Measurements from ENCODE around the gene SAMD14. TPM values are rescaled to one million over a fixed set of nuclear protein-coding genes. Genes with fewer than 3 reads are reported as not detected.

Gene SAMD14
- total and polyA plus RNA-seq, 2 of the 4 experiments (the other 2 are of a cell fraction) = 1.4 to 6.2 TPM

DNA sequence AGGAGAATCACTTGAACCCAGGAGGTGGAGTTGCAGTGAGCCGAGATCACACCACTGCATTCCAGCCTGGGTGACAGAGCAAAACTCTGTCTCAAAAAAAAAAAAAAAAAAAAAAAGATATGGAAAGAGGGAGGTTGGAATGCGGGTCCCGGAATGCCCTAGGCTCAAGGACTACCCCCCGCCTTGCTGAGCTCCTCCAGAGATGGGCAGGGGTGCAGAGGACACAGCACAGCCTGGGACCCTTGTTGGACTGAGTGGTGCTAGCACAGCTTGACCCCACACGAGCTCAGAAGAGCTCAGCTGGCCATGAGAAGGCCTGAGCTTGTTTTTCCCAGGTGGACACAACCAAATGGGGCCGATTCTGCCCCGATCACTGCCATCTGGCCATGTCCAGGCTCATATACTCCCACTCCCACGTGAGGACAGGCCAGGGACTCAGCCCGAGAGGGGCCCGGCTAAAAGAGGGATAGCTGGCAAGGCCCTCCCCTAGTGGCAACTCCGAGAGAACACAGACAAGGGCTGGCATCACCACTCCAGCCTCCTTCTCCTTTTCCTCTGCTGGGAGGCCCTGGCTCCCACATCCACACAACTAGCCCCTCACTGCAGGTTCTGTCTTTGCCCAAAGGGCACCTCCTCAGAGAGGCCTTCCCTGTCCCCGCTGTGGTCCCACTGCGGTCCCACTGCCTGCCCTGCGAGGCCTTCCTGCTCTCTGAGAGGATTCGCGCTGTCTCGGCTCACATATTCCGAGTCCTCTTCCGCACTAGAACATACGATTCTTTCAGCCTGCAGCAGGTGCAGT lies 46.8 kb upstream of the SAMD14 start:
- peaks cover 34% of the 10 kb centered on the region for H3K4me1 ChIP-seq (ENCODE audit: control insufficient read depth, insufficient read depth, low read length)
- in situ Hi-C loops (cut with MboI; ENCODE audit: low sequenced_read_pairs) = loop anchor here (10.0 kb wide), 1 partner anchor 108 kb away; no protein-coding TSS in a partner anchor
- no peak for TF ChIP-seq CEBPB (IDR thresholded peaks at IDR 0.05; ENCODE audit: low read depth, low read length)
- no peak for TF ChIP-seq MXI1 (IDR thresholded peaks at IDR 0.05; ENCODE audit: borderline replicate concordance, low read depth, low read length)
- no peak for TF ChIP-seq NFE2L2 (IDR thresholded peaks at IDR 0.05; ENCODE audit: low read depth, low read length)
- TF ChIP-seq RAD21 (IDR thresholded peaks at IDR 0.05; ENCODE audit: low read length) = no peak
- 0 out of 2 replicates have a peak, but pooled peaks have one; percentile 69 for TF ChIP-seq POLR2A (IDR thresholded peaks at IDR 0.05; ENCODE audit: low read depth, low read length)
- TF ChIP-seq SMC3 (IDR thresholded peaks at IDR 0.05; ENCODE audit: low read depth, low read length) = no peak
- no peak for TF ChIP-seq BHLHE40 (IDR thresholded peaks at IDR 0.05; ENCODE audit: low read depth, low read length)
- TF ChIP-seq, protein P1, sequence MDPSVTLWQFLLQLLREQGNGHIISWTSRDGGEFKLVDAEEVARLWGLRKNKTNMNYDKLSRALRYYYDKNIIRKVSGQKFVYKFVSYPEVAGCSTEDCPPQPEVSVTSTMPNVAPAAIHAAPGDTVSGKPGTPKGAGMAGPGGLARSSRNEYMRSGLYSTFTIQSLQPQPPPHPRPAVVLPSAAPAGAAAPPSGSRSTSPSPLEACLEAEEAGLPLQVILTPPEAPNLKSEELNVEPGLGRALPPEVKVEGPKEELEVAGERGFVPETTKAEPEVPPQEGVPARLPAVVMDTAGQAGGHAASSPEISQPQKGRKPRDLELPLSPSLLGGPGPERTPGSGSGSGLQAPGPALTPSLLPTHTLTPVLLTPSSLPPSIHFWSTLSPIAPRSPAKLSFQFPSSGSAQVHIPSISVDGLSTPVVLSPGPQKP (IDR thresholded peaks at IDR 0.05; ENCODE audit: borderline replicate concordance, low read depth, low read length) = no peak
- TF ChIP-seq RFX5 (IDR thresholded peaks at IDR 0.05; ENCODE audit: low read depth, low read length) = no peak
- no peak for TF ChIP-seq CHD1 (IDR thresholded peaks at IDR 0.05; ENCODE audit: low read depth, low read length)
- no peak for TF ChIP-seq RCOR1 (IDR thresholded peaks at IDR 0.05; ENCODE audit: insufficient replicate concordance, low read length)
- TF ChIP-seq, protein P2, sequence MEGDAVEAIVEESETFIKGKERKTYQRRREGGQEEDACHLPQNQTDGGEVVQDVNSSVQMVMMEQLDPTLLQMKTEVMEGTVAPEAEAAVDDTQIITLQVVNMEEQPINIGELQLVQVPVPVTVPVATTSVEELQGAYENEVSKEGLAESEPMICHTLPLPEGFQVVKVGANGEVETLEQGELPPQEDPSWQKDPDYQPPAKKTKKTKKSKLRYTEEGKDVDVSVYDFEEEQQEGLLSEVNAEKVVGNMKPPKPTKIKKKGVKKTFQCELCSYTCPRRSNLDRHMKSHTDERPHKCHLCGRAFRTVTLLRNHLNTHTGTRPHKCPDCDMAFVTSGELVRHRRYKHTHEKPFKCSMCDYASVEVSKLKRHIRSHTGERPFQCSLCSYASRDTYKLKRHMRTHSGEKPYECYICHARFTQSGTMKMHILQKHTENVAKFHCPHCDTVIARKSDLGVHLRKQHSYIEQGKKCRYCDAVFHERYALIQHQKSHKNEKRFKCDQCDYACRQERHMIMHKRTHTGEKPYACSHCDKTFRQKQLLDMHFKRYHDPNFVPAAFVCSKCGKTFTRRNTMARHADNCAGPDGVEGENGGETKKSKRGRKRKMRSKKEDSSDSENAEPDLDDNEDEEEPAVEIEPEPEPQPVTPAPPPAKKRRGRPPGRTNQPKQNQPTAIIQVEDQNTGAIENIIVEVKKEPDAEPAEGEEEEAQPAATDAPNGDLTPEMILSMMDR (conservative IDR thresholded peaks at IDR 0.05; ENCODE audit: low read depth, low read length) = 0 out of 2 replicates have a peak, but pooled peaks have one; percentile 14
- no peak for TF ChIP-seq MAZ (IDR thresholded peaks at IDR 0.05; ENCODE audit: borderline replicate concordance, low read depth, low read length)
- no peak for TF ChIP-seq FOS (IDR thresholded peaks at IDR 0.05; ENCODE audit: low read depth, low read length)

More for the DNA sequence above, 46.8 kb upstream of the SAMD14 start:
- Histone ChIP-seq H3K4ac (ENCODE audit: low read depth, low read length) (peak overlapping the region; percentile 98), H3K18ac (ENCODE audit: low read depth, low read length) (peak overlapping the region; percentile 90), H2AFZ (replicated peaks; ENCODE audit: low read length, poor library complexity) (no peak overlapping the region), H2BK120ac (ENCODE audit: low read depth, low read length) (peak overlapping the region; percentile 91), H3K9me3 (ENCODE audit: control insufficient read depth, insufficient read depth, low read length) (no peaks in the 10 kb centered on the region), H3K9me1 (ENCODE audit: insufficient read depth, low read length) (peaks cover 21% of the 10 kb centered on the region), H3K27me3 (ENCODE audit: control insufficient read depth, insufficient read depth, low read length) (no peaks in the 10 kb centered on the region), H3K79me1 (ENCODE audit: low read depth in 1 of 2, low read length in 2 of 2) (peaks cover 17 to 35% of the 10 kb centered on the region in 2 experiments; a peak in 3 of 4 replicates), H3K36me3 (ENCODE audit: control insufficient read depth, insufficient read depth, low read length) (peaks cover 12% of the 10 kb centered on the region), H3K9ac (ENCODE audit: low read depth, low read length) (peak overlapping the region; percentile 59; the same call in 1 of the 2 replicates), H3K27ac (ENCODE audit: insufficient read depth, low read length) (peak overlapping the region; percentile 84), H4K20me1 (ENCODE audit: insufficient read depth, low read length) (peaks cover 25% of the 10 kb centered on the region), H2AK9ac (replicated peaks; ENCODE audit: low read depth, low read length, poor library complexity) (peak overlapping the region; percentile 66), H4K91ac (ENCODE audit: insufficient read depth, low read depth, low read length) (peak overlapping the region; percentile 93), H3K56ac (ENCODE audit: extremely low read depth, insufficient read depth, low read length) (no peak overlapping the region), H4K8ac (ENCODE audit: low read depth in 2 of 2, low read length in 2 of 2) (peak overlapping the region; percentile 91 to 93; a peak in 3 of 4 replicates), H4K5ac (ENCODE audit: low read depth, low read length) (peak overlapping the region; percentile 80), H2BK20ac (ENCODE audit: low read depth, low read length) (peak overlapping the region; percentile 85), H3K23ac (ENCODE audit: low read depth, low read length) (peak overlapping the region; percentile 97), H3K4me3 (ENCODE audit: insufficient read depth, low read depth, low read length) (no peak overlapping the region), H3K14ac (replicated peaks; ENCODE audit: low read depth, low read length) (peak overlapping the region; percentile 92), H3K4me2 (ENCODE audit: low read depth, low read length) (no peak overlapping the region), H2BK5ac (ENCODE audit: low read depth, low read length, poor library complexity, severe bottlenecking) (peak overlapping the region; percentile 95), H2BK15ac (ENCODE audit: low read depth, low read length) (peak overlapping the region; percentile 97), H2AK5ac (ENCODE audit: low read depth, low read length) (peak overlapping the region; percentile 99)
- 85% methylated on average over 14 of the region's 20 CpGs; no CpG with 5 or more reads in 1 of the 2 experiments for WGBS, 2 experiments (ENCODE audit: extremely low coverage in 2 of 2, insufficient read length in 1 of 2)
- intact Hi-C loops (cut with micrococcal nuclease) (no loop called here), dilution Hi-C loops (cut with HindIII; ENCODE audit: low sequenced_read_pairs, unreplicated experiment) (no loop called here)
- CTCF ChIA-PET = interaction anchor here (0.8 to 3.0 kb wide), 3 partner anchors 82 to 115 kb away, joined by 6 to 13 read pairs (median 6); no protein-coding TSS in a partner anchor
- no TSS peak for BruUV-seq (replicated peaks)
- no peak for DNase-seq
- ATAC-seq (ENCODE audit: low read depth) = no peak
- POLR2A ChIA-PET (ENCODE audit: unreplicated experiment) = interaction anchor here (0.6 to 2.8 kb wide), 3 partner anchors 20 to 129 kb away, joined by 3 to 13 read pairs (median 6); partner anchors contain the start of gene COL1A1
